Epithelial cell of proximal tubule (primary cell): Measurements from ENCODE around the gene ATE1. TPM values are rescaled to one million over a fixed set of nuclear protein-coding genes. Genes with fewer than 3 reads are reported as not detected.
"Not testable (repeated sequence)": the region's sequence is repeated elsewhere in the genome, so short reads cannot be mapped to it uniquely, and the experiment has no call there.

Source experiments
- DNase-seq: peaks from one replicate; pipeline ENCODE4 v3.0.0-alpha.2; 2011; ENCODE audit warnings: low read depth
- H3K4me3 ChIP-seq: 2 replicates; pipeline ENCODE4 v1.5.1; 2011; ENCODE audit warnings: low read depth, mild to moderate bottlenecking, low read length
- CTCF ChIP-seq: conservative IDR thresholded peaks from 2 replicates; pipeline ENCODE4 v1.5.1; 2012; ENCODE audit warnings: low read depth, mild to moderate bottlenecking, low read length
- total RNA-seq: library from RNA; depleted of rRNA; stranded (reverse); fragments of >200 nt; gene quantifications from 2 replicates; pipeline ENCODE4 v1.2.3, GENCODE V29; 2015

The ATE1 gene
- total RNA-seq, 1 donor from 2014 or later, result 22.7 TPM

GRCh38 chr10:121928528-121928884 lies 675 bp upstream of the ATE1 start:
- TF ChIP-seq CTCF, result no peak
- DNase-seq, result no peak
- peak overlapping the region; percentile 99 for H3K4me3 ChIP-seq

DNA sequence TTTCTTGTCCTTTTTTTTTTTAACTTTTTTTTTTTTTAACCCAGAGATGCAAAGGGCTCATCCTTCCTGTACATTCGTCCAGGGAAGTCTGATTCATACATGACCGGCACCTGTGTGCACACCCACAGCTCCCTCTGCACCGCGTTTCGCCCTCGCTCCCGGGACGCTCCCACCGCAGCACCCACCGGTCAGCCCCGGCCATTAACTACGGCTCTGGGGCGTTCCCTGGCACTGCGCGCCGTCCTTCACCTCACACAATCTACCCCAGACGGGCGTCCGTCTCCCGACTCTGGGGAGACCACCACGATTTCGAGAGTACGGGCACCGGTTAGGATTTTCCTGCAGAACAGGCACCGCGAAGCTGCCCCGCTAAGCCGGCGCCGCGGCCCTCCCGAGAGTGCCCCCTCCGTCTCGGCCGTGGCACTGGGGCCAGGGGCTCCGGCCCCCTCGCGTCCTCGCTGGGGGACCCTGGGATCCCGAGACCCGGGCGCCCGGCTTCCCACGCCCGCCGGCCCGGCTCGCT lies 452 bp downstream of the ATE1 start:
- TF ChIP-seq CTCF, result no peak
- peak overlapping the region; percentile 99 for H3K4me3 ChIP-seq
- DNase-seq, result no peak

- peak overlapping the region; percentile 99 for H3K4me3 ChIP-seq
- TF ChIP-seq CTCF, result no peak
- no peak for DNase-seq
Measured at GRCh38 chr10:121926671-121927317, 1.0 kb downstream of the ATE1 start.

DNA sequence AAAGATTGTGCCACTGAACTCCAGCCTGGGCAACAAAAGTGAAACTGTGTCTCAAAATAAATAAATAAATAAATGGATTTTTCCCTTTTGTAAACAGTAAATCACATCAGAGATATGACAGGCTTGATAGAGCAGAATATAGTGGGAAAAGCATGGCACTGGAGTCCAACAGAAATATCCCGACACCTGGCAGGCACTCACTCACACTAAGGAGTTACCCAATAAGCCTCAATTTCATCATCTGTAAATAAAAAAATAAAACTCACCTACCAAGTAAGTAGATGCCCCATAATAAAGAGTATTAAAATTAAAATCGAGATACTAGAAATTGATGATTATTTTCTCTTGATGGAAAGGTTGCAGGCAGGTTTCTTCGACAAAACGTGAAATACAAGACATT lies 1.7 kb downstream of the ATE1 start:
- H3K4me3 ChIP-seq, result peak overlapping the region; percentile 99
- no peak for DNase-seq
- TF ChIP-seq CTCF, result no peak

DNA sequence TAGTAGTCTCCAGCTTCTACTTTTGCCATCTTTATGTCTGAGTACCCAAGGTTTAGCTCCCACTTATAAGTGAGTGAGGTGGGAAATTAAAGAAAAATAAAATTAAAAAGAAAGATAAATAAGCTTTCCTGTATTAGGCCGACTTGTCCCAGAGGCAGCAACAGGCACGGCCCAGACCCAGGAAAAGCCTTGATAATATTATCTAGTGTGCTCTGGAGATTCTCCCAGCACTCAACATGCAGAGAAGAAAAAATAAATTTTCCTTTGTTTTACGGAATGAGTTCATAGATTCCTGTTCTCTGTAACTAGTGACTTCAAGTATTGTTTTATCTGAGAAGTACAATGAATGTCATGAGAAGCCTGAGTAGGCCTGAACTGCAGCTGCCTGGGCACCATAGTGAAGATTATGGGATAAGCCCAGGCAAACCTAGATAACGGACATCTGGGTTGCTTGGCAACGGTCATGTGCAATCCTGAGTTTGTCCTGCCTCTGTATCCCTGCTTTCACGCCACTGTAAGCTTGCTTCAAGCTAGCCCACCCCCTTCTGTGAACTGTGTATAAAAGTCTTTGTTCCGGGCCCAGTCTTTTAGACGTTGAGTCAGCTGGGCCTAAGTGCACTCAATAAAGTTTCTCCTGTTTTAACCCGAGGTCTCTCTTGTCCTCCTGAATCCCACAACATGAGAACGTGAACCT lies 6.4 kb downstream of the ATE1 start:
- no peak for DNase-seq
- no peak overlapping the region for H3K4me3 ChIP-seq

DNA sequence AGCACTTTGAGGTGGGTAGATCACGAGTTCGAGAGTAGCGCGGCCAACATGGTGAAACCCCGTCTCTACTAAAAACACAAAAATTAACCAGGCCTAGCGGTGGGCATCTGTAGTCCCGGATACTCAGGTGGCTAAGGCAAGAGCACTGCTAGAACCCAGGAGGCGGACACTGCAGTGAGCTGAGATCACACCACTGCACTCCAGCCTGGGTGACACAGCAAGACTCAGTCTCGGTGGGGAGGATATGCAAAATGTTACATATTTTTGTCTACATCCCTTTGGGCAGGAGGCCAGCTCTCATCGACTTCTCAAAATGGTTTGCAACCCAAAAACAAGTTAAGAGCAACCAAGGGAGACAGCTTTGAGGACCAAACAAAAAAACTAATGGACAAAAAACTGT lies 8.2 kb downstream of the ATE1 start:
- no peak for DNase-seq
- no peak for TF ChIP-seq CTCF
- H3K4me3 ChIP-seq, result no peak overlapping the region

More for the DNA sequence above, 6.4 kb downstream of the ATE1 start:
- no peak for TF ChIP-seq CTCF

GRCh38 chr10:121918800-121919199 lies 9.0 kb downstream of the ATE1 start:
- not testable (repeated sequence) for H3K4me3 ChIP-seq, DNase-seq
